GM21367 (cell line): ENCODE measurements around the gene ACSF2.

Experiments
- ATAC-seq: cut with Tn5 transposase; IDR thresholded peaks from one replicate; pipeline ENCODE4 v1.9.1; 2021; ENCODE audit not compliant: unreplicated experiment

ACSF2 gene

DNA sequence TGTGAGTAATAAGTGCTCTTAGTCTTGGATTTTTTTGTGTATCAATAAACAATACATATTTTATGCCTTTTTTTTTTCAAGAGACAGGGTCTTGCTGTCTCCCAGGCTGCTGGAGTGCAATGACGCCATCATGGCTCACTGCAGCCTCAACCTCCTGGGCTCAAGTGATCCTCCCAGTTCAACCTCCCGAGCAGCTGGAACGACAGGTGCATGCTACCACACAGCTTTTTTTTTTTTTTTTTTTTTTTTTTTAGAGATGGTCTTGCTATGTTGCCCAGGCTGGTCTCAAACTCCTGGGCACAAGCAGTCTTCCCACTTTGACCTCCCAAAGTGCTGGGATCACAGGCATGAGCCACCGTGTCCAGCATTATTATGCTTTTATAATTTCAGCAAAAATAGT is 13.0 kb downstream of the ACSF2 start:
- no peak for ATAC-seq

DNA sequence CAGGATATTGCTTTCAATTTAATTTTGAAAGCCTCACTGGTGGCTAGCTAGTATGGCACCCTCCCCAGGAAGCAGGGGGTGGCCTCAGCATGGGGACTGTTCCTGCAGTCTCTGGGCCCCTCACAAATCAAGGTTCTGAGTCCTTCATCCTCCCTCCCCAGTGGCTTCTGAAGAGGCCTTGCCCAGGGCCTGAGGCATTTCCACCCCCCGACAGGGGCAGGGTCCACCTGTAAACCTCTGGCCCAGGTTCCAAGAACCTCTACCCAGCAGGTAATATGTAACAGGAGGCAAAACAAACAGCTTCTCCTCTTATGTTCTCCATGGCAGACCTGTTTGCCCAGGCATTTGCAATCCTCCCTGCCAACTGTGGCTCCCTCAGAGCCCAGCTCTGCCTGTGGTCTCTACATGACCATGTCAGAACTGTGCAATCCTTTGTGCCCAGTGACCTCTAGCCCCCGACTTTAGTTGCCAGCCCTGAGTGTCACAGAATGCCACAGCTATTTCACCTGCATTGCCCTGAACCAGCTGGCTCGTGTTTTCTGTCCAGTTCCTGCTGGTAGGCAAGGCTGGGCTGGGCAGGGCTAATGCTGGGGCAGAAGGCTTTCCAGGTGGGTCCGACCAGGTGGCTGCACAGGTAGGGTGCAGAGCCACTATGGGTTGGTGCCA is 14.3 kb downstream of the ACSF2 start:
- no peak for ATAC-seq

DNA sequence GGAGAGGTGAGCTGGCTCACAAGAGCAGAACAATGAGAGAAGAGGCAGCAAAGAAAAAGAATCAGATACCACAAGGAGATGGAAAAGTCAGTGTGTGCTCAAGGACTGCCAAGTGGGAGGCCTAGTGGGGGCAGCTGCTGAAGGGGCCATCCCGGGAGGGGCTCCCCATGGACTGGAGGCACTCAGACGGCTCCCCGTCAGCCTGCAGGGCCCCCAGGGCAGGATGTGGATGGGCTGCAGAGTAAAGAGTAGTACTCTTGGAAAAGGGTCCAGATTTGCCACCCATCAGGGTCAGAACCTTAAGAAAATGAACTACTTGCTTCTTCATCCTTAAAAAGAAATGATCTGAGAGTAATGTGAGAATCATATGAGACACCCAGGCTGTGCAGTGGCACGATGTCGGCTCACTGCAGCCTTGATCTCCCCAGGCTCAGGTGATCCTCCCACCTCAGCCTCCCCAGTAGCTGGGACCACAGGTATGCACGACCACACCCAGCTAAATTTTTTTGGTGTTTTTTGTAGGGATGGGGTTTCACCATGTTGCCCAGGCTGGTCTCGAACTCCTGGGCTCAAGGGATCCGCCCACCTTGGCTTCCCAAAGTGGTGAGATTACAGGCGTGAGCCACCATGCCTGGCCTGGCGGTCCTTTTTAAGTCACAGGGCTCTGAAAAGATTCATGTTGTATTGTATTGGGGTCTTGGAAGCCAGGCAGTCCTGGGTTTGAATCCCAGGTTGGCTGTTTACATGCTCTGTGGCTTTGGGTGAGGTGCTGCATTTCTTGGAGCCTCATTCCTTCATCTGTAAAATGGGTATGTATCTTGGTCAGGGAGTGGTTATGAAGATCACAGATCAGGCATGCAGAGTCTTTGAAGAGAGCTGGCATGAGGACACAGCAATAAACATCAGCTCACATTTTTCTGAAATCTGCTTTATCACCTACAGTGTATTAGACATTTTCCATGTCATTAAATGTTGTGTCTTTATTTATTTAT is 15.1 kb downstream of the ACSF2 start:
- no peak for ATAC-seq

DNA sequence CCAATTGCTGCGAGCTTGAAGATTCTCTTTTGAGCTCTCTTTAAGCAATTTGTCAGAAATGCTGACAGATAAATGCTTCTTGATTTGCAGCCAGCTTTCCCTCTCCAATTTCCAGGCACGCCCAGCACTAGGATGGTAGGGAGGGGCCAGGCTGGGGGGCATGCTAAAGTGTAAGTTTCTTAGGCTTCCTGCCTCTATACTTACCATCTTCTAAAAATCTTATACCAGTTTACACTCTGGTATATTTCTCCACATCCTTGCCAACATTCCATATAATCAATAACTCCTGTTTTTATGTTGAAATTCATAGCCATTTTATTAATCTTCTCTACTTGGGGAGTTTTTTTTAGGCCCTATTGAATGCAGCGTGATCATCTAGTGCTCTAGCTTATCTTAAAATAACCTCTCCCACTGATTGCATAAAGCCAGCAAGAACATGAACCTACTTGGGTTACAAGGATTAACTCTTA is 17.5 kb downstream of the ACSF2 start:
- no peak for ATAC-seq

DNA sequence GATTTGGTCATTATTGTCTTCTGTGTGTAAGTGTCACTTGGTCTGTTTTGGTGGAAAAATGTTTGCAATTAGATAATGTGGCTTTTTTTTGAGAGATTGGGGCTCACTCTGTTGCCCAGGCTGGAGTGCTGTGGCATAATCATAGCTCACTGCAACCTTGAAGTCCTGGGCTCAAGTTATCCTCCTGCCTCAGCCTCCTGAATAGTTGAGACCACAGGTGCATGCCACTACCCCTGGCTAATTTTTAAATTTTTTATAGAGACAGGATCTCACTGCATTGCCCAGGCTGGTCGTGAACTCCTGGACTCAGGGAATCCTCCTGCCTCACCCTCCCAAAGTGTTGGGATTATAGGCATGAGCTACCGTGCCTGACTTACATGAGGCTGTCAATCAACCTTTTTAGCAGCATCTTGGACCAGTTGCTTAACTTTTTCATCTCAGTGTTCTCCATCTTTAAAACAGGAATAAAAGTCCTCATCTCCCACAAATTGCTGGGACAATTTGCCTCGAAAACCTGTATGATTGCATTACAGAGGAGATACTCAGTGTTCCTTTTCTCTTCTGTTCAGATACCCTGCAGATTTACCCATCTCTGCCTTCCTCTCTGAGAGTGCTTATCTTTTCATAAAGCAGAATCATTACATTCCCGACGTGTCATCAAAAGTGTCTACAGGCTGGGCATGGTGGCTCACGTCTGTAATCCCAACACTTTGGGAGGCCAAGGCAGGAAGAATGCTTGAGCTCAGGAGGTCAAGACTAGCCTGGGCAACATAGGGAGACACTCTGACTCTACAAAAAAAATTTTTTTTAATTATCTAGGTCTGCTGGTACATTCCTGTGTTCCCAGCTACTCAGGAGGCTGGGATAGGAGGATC is 19.1 kb downstream of the ACSF2 start:
- ATAC-seq, result no peak

DNA sequence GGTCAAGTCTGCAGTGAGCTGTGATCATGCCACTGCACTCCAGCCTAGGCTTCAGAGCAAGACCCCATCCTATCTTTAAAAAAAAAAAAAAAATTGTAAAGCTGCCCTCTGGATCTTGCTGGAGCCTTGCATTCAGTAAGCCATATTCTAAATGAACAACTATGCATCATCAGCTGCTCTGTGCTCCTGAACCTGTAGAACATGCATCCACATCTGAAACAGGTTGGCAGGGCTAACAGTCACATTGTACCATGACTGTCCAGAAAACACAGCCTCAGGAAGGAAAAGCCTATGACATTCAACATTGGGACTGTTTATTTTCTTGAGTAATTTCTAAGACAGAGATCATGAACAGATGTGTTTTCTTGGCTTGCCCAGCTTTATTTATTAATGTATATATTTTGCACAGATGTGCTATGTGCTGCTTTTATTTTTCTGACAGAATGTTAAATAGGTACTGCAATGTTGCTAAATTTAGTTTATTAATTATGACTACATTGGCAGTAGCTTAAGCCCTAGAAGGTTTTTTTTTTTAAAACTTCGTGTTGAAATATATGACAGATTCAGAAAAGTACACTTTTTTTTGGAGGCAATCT is 19.8 kb downstream of the ACSF2 start:
- ATAC-seq, result no peak

DNA sequence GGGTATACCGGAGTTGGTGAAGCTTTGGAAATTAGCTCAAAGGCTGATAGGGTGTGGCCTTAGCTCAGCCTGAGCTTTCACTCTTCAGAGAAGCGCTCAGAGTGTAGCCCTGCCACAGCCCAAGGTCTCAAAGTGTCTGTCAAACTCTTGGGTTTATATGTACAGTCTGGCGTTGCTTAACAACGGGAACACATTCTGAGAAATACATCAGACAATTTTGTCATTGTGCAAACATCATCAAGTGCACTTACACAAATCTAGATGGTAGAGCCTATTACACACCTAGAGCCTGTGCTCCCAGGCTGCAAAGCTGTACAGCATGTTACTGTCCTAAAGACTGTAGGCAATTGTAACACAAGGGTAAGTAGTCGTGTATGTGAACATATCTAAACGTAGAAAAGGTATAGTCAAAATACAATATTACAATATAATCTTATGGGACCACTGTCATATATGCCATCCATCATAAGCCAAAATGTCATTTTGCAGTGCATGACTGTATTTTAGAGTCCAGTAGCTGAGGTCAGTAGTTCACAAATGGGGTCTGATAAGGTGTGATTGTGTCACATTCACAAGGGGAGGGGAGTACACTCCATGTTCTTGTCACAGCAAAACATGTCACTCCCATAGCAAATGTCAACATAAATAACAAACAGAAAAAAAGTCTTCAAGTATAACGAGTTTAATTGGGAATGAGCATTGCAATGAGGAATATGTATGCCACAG is 22.0 kb downstream of the ACSF2 start:
- ATAC-seq, result no peak

DNA sequence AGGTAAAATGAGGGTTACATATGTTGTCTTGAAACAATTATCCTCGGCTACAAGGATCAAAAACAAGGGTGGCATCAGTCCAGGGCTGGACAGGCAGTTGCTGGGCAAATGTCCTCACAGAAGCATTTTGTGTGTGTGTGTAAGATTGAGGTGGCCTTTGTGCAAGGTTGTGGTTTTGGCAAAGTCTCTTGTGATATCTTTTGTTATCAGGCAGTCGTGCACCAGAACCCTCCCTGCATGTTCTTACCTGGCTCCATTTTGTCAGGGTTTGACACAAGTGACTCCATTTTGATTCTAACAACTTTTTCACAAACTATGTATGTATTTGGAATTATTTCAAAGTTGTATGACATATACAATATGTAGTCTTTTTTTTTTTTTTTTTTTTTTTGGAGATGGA is 22.6 kb downstream of the ACSF2 start:
- ATAC-seq, result no peak

DNA sequence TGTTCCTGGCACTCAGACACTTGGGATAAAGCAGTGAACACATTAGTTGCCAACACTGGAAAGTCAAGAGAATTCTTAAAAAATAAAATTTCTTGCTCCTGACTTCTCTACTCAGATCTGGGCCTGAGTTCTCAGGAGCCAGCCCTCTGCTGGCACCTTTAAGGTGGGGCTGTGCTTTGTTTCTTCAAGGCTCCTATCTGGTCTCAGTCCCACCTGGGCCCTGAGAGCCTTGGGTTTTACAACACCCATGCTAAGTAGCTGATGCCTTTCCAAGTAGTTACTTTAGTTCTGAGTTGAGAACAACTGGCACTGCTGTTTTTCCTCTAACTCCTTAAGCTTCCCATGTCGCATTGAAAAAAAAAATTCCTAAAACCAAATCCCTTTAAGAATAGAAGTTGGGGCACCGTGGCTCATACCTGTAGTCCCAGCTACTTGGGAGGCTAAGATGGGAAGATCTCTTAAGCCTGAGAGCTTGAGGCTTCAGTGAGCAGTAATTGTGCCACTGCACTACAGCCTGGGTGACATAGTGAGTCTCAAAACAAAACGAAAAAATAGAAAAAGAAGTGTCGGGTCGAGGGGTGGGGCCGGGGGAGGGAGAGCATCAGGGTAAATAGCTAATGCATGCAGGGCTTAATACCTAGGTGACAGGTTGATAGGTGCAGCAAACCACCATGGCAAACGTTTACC is 26.1 kb downstream of the ACSF2 start:
- ATAC-seq, result no peak

DNA sequence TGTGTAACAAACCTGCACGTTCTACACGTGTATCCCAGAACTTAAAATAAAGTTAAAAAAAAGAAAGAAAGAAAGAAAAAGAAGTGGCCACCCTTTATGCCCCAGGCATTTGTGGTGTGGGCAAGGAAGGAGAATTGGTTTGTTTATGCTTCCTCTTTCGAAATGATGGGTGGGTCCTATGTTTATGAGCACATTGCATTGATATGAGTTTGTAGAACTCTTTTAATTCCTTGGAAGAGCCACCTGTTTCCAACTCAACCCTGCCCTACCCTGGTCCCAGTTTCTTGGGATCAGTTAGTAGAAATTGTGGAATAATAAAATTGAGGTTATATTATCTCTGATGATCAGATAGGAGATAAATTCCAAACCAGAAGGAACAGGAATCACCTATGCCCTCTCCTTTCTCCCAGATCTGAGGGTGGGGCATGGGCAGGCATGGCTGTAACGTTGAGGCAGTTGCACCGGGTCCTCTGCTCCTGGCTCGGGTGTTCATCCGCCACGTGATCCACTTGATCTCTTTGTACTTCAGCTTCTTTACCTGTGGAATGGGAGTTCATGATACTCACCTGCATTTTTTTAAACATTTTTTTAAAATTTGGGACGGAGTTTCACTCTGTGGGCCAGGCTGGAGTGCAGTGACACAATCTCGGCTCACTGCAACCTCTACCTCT is 26.7 kb downstream of the ACSF2 start:
- no peak for ATAC-seq

DNA sequence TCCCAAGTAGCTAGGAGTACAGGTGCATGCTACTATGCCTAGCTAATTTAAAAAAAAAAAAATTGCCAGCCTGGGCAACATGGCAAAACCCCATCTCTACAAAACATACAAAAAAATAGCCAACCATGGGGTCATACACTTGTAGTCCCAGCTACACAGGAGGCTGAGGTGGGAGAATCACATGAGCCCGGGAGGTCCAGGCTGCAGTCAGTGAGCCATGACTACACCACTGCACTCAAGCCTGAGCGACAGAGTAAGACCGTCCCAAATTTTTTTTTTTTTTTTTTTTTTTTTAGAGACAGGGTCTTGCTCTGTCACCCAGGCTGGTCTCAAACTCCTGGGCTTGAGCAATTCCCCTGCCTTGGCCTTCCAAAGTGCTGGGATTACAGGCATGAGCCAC is 27.9 kb downstream of the ACSF2 start:
- no peak for ATAC-seq

DNA sequence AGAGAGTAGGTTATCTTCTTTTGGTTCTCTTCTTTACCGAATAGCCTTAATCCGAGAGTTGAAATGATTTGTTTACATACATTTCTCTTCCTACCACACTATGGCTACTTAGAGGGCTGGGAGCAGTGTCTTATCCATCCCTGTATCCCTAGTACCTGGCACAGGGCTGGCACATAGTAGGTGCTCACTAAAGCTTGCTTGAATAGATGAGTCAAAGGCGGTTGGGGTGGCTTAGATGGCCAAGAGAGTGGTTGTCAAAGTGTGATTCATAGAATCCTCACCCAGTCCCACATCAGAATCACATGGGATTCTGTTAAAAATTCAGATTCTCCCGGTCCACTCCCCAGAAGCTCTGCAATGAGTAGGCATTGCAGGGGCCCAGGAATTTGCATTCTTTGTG is 31.6 kb downstream of the ACSF2 start:
- no peak for ATAC-seq

DNA sequence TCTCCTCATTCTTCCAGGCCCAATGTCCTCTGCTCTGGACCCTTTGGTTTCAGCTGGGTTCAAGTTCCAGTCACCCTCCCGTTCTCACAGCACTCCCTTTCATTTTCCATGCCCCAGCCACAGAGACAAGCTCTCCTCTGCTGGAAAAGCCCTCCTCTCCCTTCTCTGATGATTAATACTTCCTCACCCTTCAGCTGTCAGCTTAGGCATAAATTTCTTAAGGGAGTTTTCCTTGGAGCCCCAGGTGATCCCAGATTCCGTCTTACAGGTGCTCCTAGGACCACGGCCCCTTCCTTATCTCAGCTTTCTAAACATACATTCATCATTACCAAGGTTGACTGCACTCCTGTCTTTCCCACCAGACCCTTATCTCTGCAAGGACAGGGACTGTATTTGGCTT is 32.3 kb downstream of the ACSF2 start:
- ATAC-seq, result no peak

DNA sequence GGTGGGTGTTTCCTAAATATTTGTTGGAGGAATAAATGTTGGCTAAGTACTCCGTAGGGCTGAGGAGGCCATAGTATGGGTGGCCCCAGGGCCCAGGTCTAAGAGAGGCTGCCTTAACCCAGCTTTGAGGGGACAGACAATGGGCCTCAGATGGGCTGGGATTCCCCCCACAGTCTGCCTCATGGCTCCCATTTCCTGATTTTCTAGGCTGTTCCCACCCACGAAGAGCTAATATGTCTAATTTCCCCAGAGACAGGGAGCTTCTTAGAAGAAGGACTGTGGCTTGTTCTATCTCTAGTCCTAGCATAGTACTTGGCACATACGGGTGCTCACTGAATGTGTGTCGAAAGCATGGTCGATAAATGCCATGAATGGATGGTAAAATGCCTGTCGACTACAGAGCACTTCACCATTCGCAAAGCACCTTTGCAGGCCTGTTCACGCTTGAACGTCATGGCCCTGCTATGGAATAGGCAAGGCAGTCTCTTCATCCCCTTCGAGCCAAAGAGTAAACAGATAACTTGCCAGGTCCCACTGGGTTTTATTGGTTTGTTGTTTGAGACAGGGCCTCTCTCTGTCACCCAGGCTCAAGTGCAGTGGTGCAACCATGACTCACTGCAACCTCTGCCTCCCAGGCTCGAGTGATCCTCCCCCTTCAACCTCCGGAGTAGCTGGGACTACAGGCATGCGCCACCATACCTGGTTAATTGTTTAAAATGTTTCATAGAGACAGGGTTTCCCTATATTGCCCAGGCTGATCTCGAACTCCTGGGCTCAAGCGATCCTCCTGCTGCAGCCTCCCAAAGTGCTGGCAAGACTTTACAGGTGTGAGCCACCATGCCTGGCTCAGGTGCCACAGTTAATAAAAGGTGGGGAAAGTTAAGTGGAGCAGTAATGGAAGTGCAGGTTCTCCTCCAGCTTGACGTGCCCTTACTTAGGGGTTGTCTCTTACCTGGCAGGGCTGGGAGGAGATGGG is 33.0 kb downstream of the ACSF2 start:
- ATAC-seq, result no peak

DNA sequence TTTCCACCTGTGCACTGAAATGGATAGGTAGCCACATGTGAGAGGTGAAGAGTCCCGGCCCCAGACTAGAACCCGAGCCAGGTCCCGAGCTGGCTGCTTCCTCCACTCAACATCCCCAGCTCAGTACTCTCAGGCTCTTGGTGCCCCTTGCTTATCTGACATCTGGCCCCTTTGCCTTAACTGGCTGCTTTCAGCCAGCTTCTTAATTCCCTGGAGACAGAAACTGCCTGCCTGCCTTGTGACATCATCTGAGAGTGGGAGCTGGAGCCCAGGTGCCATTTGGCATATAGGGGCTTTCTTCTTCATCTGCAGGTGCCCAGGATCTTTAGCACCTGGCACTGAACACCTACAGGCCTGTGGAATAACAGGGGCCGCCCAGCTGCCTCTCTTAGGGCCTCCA is 33.7 kb downstream of the ACSF2 start:
- no peak for ATAC-seq

DNA sequence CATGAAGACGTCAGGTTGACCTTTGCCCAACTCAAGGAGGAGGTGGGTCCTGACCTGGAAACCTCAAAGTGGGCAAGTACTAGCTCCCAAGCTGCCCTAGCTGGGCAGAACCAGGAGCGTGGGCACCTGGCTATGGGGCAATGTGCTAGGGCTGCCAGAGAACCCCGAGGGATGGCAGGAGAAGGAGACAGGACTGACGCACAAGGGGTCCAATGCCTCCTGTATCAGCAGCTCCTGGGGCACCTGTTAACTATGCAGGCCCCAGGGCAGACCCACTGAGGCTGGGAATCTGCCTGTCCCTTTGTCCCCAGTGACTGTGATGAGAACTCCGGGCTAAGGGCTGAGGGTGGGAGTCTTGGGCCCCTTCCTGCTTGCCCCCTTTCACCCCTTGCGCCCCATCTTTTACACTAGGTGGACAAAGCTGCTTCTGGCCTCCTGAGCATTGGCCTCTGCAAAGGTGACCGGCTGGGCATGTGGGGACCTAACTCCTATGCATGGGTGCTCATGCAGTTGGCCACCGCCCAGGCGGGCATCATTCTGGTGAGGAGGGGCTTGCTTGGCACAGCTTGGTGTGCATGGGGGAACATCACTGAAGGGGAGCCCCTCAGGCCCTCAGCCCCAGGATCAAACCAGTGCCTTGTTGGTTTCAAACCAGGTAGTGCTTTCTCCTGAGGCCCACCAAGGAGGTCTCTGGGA is 35.0 kb downstream of the ACSF2 start:
- no peak for ATAC-seq

DNA sequence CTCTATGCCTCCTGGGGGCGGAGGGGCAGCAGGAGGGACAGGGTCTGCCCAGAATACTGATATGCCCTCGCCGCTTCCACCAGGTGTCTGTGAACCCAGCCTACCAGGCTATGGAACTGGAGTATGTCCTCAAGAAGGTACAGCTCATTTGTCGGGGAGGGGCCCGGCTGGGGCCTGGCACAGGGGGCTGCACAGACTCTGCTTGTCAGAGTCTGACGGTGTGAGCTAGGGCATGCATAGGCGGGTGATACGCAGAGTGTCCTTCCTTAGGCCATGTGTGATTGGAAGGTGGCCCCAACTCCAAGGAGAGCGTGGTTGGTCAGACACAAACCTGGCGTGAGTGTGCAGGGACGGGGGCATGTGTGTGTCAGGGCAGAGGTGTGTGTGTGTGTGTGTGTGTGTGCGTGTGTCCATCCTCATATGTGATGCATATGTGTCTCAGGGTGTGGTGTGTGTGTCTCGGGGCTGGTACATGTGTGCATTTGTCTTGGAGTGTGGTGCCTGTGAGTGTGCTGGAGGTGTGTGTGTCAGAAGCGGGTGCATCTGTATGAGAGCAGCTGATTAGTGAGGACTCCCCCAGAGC is 35.6 kb downstream of the ACSF2 start:
- ATAC-seq, result no peak
